Measurements from ENCODE around the gene CRYL1. TPM values are rescaled to one million over a fixed set of nuclear protein-coding genes. Genes with fewer than 3 reads are reported as not detected.

The CRYL1 gene
- total RNA-seq, 2 experiments from 2014 or later = 14.9 to 16.5 TPM

- DNase-seq = no peak
- Mint-ChIP-seq H3K4me3 (no peak overlapping the region), H3K4me1 (peaks cover 18% of the 10 kb centered on the region), H3K9me3 (no peaks in the 10 kb centered on the region), H3K27ac (no peak overlapping the region), H3K27me3 (no peaks in the 10 kb centered on the region), H3K36me3 (peaks cover 7% of the 10 kb centered on the region)
- POLR2A ChIA-PET = no interaction called here
- ATAC-seq (ENCODE audit: low read depth) = no peak
Observed at GRCh38 chr13:20473888-20474287, 51.8 kb downstream of the CRYL1 start.

DNA sequence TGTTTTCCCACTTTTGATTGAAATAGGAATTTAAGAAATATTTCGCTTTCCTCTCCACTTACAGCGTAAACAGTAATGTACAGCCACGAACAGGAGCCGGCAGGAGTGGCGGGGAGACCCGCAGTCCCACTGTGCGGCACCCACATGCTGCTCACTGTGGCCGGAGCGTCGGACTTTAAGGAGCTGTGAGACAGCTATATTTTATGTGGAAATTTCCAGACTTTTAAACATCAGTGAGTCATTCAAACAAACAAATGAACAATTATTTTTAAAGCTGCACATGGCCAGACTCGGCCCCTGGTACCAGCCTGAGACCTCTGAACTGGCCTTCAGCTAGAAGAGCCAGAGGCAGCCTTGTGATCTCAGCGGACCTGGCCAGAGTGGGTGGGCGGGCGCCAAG lies 52.5 kb downstream of the CRYL1 start:
- Mint-ChIP-seq H3K9me3 (no peaks in the 10 kb centered on the region), H3K27me3 (no peaks in the 10 kb centered on the region), H3K27ac (no peak overlapping the region), H3K4me3 (no peak overlapping the region), H3K4me1 (peaks cover 17% of the 10 kb centered on the region), H3K36me3 (peaks cover 7% of the 10 kb centered on the region)
- POLR2A ChIA-PET = no interaction called here
- no peak for DNase-seq
- no peak for ATAC-seq (ENCODE audit: low read depth)

- DNase-seq = no peak
- POLR2A ChIA-PET = no interaction called here
- Mint-ChIP-seq H3K4me1 (peaks cover 17% of the 10 kb centered on the region), H3K27ac (no peak overlapping the region), H3K4me3 (no peak overlapping the region), H3K9me3 (no peaks in the 10 kb centered on the region), H3K36me3 (peaks cover 7% of the 10 kb centered on the region), H3K27me3 (no peaks in the 10 kb centered on the region)
- no peak for ATAC-seq (ENCODE audit: low read depth)
Observed at GRCh38 chr13:20472531-20472930, 53.1 kb downstream of the CRYL1 start.

DNA sequence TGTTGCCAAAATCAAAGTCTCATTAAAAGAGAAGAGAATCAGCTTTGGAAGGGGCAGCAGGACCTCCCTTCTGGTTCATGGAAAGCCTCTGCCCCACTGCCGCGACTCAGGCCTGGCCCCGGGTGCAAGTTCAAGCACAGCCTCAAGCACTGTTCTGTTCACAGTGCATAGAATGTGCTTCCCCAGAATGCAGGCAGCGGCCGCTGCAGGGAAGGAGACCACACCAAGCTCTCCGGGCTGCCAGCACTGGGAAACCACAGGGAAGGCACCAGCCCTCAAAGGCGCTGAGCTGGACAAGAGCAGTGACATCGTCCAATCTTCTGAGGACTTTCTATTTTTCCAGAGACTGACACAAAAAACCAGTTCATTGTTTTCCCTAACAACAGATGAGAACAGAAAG lies 55.5 kb downstream of the CRYL1 start:
- POLR2A ChIA-PET = interaction anchor here (0.6 kb wide), 1 partner anchor 81 kb away, joined by 4 read pairs; no protein-coding TSS in a partner anchor
- Mint-ChIP-seq H3K9me3 (no peaks in the 10 kb centered on the region), H3K27me3 (peaks cover 2% of the 10 kb centered on the region), H3K4me3 (no peak overlapping the region), H3K4me1 (peaks cover 7% of the 10 kb centered on the region), H3K36me3 (peaks cover 7% of the 10 kb centered on the region), H3K27ac (no peak overlapping the region)
- DNase-seq (no peak), ATAC-seq (ENCODE audit: low read depth) (no peak)

GRCh38 chr13:20466371-20466770 lies 59.3 kb downstream of the CRYL1 start:
- POLR2A ChIA-PET = no interaction called here
- no peak overlapping the region for H3K27ac Mint-ChIP-seq
- peaks cover 3% of the 10 kb centered on the region for H3K36me3 Mint-ChIP-seq
- no peak for ATAC-seq (ENCODE audit: low read depth)
- H3K4me3 Mint-ChIP-seq = no peak overlapping the region
- H3K4me1 Mint-ChIP-seq = peaks cover 7% of the 10 kb centered on the region
- no peaks in the 10 kb centered on the region for H3K9me3 Mint-ChIP-seq
- H3K27me3 Mint-ChIP-seq = peaks cover 2% of the 10 kb centered on the region
- no peak for DNase-seq

- peaks cover 2% of the 10 kb centered on the region for H3K27me3 Mint-ChIP-seq
- H3K4me3 Mint-ChIP-seq = no peak overlapping the region
- no peak overlapping the region for H3K27ac Mint-ChIP-seq
- POLR2A ChIA-PET = no interaction called here
- no peaks in the 10 kb centered on the region for H3K9me3 Mint-ChIP-seq
- H3K36me3 Mint-ChIP-seq = no peaks in the 10 kb centered on the region
- peaks cover 13% of the 10 kb centered on the region for H3K4me1 Mint-ChIP-seq
- no peak for DNase-seq
- no peak for ATAC-seq (ENCODE audit: low read depth)
Observed at GRCh38 chr13:20465218-20465879, 60.3 kb downstream of the CRYL1 start.

DNA sequence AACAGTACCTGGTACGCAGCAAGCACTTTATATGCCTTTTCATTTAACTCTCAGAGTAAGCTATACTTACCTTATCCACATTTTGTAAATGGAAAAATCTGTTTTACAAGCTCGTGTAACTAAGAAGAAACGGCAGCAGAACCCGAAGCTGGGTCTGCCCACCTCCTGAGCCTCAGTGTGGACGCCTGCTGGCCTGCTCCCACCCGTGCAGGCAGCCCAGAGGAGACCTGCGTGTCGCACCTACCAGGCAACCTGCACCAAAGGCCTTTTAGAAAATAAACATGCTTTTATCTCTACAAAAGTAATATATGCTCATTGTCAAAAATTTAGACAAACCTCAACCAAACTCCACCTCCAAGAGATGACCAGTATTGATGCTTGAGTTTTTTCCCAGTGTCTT lies 62.7 kb downstream of the CRYL1 start:
- Mint-ChIP-seq H3K4me3 (no peak overlapping the region), H3K27ac (no peak overlapping the region), H3K4me1 (peaks cover 16% of the 10 kb centered on the region), H3K9me3 (peaks cover 2% of the 10 kb centered on the region), H3K36me3 (no peaks in the 10 kb centered on the region), H3K27me3 (peaks cover 2% of the 10 kb centered on the region)
- DNase-seq = no peak
- no peak for ATAC-seq (ENCODE audit: low read depth)
- POLR2A ChIA-PET = no interaction called here

- Mint-ChIP-seq H3K36me3 (no peaks in the 10 kb centered on the region), H3K4me1 (peaks cover 20% of the 10 kb centered on the region), H3K4me3 (no peak overlapping the region), H3K9me3 (peaks cover 2% of the 10 kb centered on the region), H3K27ac (no peak overlapping the region), H3K27me3 (peaks cover 2% of the 10 kb centered on the region)
- no peak for DNase-seq
- no peak for ATAC-seq (ENCODE audit: low read depth)
- POLR2A ChIA-PET = no interaction called here
Observed at GRCh38 chr13:20462533-20462915, 63.1 kb downstream of the CRYL1 start.

DNA sequence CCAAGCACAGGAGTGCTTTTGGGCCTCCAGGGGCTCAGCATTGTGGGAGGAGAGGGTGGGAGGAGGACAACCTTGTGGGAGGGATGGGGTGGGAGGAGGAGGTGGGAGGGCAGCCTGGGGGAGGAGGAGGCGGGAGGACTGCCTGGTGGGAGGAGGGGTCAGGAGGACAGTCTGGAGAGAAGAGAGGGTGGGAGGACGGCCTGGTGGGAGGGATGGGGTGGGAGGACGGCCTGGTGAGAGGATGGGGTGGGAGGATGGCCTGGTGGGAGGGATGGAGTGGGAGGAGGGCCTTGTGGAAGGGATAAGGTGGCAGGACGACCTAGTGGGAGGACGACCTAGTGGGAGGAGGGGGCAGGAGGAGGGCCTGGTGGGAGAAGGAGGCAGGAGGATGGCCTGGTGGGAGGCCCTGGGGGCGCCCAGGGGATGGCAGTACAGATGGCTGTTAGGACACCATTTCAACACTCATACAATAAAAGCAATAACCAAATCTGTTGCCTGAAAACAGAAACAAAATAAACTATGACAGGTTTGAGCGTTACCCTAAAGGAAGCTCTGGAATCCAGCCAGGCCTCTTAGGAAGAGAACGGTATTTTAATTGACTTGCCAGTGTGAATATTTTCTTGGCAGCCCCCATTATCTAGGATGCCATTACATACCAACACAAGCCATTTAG lies 63.7 kb downstream of the CRYL1 start:
- ATAC-seq (ENCODE audit: low read depth) = no peak
- Mint-ChIP-seq H3K36me3 (no peaks in the 10 kb centered on the region), H3K27ac (no peak overlapping the region), H3K27me3 (peaks cover 2% of the 10 kb centered on the region), H3K9me3 (peaks cover 2% of the 10 kb centered on the region), H3K4me1 (peaks cover 23% of the 10 kb centered on the region), H3K4me3 (no peak overlapping the region)
- no peak for DNase-seq
- POLR2A ChIA-PET = interaction anchor here (0.9 kb wide), 1 partner anchor 50 kb away, joined by 5 read pairs; no protein-coding TSS in a partner anchor

- Mint-ChIP-seq H3K4me3 (no peak overlapping the region), H3K36me3 (peaks cover 2% of the 10 kb centered on the region), H3K27ac (no peak overlapping the region), H3K9me3 (peaks cover 2% of the 10 kb centered on the region), H3K27me3 (peaks cover 2% of the 10 kb centered on the region), H3K4me1 (peaks cover 25% of the 10 kb centered on the region)
- DNase-seq (no peak), ATAC-seq (ENCODE audit: low read depth) (no peak)
- POLR2A ChIA-PET = interaction anchor here (0.9 kb wide), 1 partner anchor 50 kb away, joined by 5 read pairs; no protein-coding TSS in a partner anchor
Observed at GRCh38 chr13:20461481-20461859, 64.2 kb downstream of the CRYL1 start.

GRCh38 chr13:20460761-20461160 lies 64.9 kb downstream of the CRYL1 start:
- no peak overlapping the region for H3K4me3 Mint-ChIP-seq
- H3K4me1 Mint-ChIP-seq = peaks cover 24% of the 10 kb centered on the region
- no peak overlapping the region for H3K27ac Mint-ChIP-seq
- POLR2A ChIA-PET = interaction anchor here (0.9 kb wide), 1 partner anchor 49 kb away, joined by 5 read pairs; no protein-coding TSS in a partner anchor
- DNase-seq (no peak), ATAC-seq (ENCODE audit: low read depth) (no peak)
- H3K9me3 Mint-ChIP-seq = peaks cover 2% of the 10 kb centered on the region
- H3K36me3 Mint-ChIP-seq = peaks cover 2% of the 10 kb centered on the region
- H3K27me3 Mint-ChIP-seq = no peaks in the 10 kb centered on the region

- DNase-seq (no peak), ATAC-seq (ENCODE audit: low read depth) (no peak)
- Mint-ChIP-seq H3K36me3 (peaks cover 5% of the 10 kb centered on the region), H3K9me3 (peaks cover 5% of the 10 kb centered on the region), H3K27ac (no peak overlapping the region), H3K4me1 (peaks cover 22% of the 10 kb centered on the region), H3K27me3 (peaks cover 4% of the 10 kb centered on the region), H3K4me3 (no peak overlapping the region)
- POLR2A ChIA-PET = no interaction called here
Observed at GRCh38 chr13:20457670-20458069, 68.0 kb downstream of the CRYL1 start.

DNA sequence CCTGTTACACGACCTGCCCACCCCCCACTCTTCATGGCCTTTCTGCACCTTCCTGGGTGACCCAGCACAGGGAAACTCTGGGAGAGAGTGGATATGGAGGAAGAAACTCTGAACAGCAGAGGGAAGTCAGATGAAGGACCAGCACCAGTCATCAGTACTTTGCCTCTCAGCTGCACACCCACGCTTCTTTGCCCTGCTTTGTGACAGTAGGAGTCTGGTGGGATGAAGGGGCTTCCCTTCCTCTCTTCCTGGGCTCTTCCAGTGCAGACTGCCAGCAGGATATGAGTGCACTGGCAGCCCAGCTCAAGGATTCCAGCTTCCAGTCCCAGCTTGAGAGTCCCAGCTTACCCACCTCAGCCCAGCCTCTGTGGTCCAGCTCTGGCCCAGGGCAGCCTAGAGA lies 68.9 kb downstream of the CRYL1 start:
- ATAC-seq (ENCODE audit: low read depth) (no peak), DNase-seq (no peak)
- H3K27ac Mint-ChIP-seq = no peak overlapping the region
- H3K9me3 Mint-ChIP-seq = peaks cover 7% of the 10 kb centered on the region
- peaks cover 4% of the 10 kb centered on the region for H3K27me3 Mint-ChIP-seq
- POLR2A ChIA-PET = no interaction called here
- no peak overlapping the region for H3K4me3 Mint-ChIP-seq
- peaks cover 22% of the 10 kb centered on the region for H3K4me1 Mint-ChIP-seq
- peaks cover 8% of the 10 kb centered on the region for H3K36me3 Mint-ChIP-seq

DNA sequence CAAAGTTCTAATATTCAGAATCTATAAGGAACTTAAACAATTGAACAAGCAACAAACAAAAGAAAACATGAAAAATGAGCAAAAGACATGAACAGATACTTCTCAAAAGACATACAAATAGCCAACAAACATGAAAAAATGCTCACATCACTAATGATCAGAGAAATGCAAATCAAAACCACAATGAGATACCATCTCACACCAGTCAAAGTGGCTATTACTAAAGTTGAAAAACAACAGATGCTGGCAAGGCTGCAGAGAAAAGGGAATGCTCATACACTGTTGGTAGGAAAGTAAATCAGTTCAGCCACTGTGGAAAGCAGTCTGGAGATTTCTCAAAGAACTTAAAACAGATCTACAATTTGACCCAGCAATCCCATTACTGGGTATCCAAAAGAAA lies 74.3 kb downstream of the CRYL1 start:
- Mint-ChIP-seq H3K27me3 (peaks cover 4% of the 10 kb centered on the region), H3K9me3 (peaks cover 27% of the 10 kb centered on the region), H3K27ac (no peak overlapping the region), H3K4me1 (peaks cover 5% of the 10 kb centered on the region), H3K4me3 (no peak overlapping the region), H3K36me3 (peaks cover 26% of the 10 kb centered on the region)
- POLR2A ChIA-PET = no interaction called here
- ATAC-seq (ENCODE audit: low read depth) (no peak), DNase-seq (no peak)
